DLD1 (cell line): ENCODE measurements around the gene KCNMB3.

Source experiments
- in situ Hi-C: cut with HindIII; loops from 2 replicates; pipeline ENCODE4 v1.10.0; 2017; ENCODE audit warnings: low sequenced_read_pairs

The KCNMB3 gene

DNA sequence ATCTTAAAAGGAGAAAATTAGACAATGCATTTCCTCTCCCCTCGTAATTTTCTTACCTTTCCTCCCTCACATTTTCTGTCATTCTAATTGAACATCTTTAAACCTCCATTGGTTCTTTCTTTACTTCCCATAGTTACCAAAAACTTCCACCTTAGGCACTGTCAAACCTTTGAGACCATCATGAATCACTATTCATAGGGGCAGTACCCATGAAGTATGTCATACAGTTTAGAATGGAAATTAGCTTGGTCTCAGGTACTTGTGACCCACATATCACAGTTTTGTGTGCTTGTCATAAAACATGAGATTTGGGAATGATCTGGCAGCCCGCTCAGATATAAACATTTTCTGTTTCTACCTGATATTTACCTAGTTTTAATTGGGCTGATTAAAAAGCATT lies 50.1 kb downstream of the KCNMB3 start:
- in situ Hi-C loops = no loop called here

DNA sequence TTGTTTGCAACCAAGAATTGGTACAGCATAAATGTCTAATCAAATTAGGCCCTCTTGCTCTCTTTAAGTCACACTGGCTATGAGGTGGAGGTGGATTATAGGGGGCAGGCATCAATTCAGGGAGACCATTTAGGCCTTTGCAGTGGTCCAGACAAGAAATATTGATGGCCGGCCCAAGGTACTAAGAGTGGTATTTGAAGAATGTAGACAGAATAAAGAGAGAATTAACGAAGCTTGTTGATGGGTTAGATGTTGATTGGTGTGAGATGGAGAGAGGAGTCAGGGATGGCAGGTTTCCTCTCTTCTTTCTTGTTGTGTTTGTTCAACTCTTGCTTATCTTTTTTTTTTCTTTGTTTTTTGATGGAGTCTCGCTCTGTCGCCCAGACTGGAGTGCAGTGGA lies 54.2 kb downstream of the KCNMB3 start:
- in situ Hi-C loops = no loop called here

DNA sequence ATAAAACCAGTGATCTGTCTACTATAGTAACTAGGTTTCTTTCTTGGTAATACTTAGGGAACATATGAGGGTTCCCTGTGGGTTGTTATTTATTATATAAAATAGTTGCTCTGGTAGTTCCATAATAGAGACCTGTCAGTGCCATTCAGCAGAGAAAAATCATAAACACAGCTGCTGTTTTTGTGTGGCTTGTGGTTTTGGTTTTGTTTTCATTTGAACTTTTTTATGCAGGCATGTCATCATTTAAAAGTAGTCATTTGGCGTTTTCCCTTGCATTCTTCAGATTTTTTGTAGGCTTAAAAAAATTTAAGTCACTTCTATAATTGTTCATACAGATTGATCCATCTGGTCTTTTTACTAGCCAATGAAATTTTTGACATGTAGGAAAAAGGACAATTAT lies 54.8 kb downstream of the KCNMB3 start:
- in situ Hi-C loops = no loop called here

DNA sequence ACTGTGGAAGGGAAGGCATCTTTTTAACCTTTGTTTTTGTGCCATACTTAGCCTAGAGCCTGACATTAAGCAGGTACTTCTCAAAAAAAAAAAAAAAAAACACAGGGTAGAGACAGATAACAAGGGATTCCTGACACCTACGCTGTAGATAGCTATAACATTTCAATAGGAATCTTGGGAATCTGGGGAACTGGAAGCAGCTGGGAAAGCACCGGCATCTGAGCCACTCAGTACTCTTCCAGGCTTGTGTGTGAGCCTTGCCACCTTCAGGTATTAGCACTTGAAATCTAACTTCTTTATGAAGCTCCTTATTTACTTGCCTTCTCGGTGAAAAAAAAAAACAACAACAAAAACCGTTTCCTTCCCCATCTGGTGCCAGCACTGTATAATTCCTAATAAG lies 56.0 kb downstream of the KCNMB3 start:
- in situ Hi-C loops = no loop called here
